ENCODE results near the gene PCDHGC3.

PCDHGC3 gene

GRCh38 chr5:141524604-141525597, 49.1 kb downstream of the PCDHGC3 start:
- DNase-seq = peak; percentile 68

GRCh38 chr5:141525653-141526052, 49.9 kb downstream of the PCDHGC3 start:
- DNase-seq = no peak

- DNase-seq = no peak
Measured at GRCh38 chr5:141527426-141527825, 51.7 kb downstream of the PCDHGC3 start.
